GM19043 (cell line): ENCODE measurements around the gene PRKG1.
"Not testable (repeated sequence)": the region's sequence is repeated elsewhere in the genome, so short reads cannot be mapped to it uniquely, and the experiment has no call there.

ENCODE experiments used
- ATAC-seq: cut with Tn5 transposase; IDR thresholded peaks from one replicate; pipeline ENCODE4 v1.9.1; 2021; ENCODE audit warnings: low read depth; ENCODE audit not compliant: unreplicated experiment

The PRKG1 gene

DNA sequence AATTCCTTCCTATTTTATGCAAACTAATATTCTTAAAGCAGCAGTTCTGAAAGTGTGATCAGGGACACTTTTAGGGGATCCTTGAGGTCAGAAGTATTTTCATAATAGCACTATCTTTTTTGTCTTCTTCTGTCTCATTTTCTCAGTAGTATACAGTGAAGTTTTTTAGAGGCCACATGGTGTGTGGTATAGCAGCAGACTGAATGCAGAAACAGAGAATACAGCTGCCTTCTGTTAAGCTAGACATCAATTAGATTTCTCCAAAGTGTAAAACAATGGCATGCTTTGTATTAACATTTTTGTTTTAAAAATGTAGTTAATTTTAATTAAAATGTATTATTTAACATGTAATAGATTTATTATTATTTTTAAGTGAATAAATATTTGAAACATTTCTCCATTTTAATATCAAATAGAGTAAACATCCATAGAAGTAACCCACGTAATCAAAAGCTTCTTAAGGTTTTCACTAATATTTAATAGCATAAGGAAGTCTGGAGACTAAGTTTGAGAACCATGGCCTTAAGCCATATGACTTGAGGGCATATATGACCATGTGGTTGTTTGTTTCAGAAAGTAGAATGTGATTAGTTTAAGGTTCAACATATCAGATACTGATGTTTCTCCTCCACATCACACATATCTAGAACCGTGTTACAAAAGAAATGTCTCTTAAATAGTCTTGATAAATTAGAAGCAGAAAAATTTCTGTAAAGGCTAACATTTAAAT, 94.0 kb downstream of the PRKG1 start:
- no peak for ATAC-seq

DNA sequence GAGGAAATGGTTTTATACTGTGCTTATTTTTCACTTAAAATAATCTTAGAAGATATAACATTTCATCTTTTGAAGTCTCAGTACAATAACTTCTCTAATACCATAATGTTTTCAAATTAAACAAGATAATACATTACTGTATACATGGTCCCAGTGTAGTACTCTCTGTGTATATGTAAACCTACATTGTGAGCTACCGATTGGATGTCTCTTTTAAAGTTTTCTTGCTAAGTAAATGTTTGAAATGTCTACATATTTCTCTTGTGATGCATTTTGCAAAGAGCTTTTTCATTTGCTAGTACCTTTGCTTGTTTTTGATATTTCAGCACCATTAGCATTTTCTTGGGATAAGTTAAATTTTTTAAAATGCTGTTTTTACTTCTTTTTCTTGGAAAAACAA, 94.8 kb downstream of the PRKG1 start:
- ATAC-seq: no peak

DNA sequence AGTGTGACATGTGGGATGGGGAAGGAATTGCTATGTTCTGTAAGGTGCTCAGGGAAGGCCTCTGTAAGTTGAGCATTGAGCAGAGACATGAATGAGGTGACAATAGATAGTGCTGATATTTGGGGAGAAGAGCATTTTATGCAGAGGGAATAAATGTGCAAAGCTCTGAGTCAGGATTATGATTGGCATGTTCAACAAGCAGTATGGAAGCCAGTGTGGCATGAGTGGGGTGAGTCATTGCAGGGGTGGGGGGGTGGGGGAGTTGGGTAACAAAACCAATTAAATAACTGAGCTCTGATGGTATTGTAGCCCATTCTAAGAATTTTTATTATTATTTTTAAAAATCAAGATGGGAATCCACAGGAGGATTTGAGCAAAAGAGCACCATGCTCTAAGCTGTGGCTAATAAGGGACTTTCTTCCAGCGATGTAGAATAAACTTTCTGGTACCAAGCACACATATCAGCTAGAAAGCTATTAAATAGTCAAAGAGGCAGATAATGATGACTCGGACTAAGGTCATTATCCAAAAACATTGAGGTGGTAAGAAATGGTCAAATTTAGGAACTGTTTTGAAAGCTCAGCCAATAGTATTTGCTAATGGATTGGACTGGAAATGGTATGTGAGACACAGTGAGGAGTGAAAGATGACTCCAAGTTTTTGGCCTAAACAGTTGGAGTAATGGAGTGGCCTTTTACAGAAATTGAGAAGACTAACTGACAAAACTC, 96.4 kb downstream of the PRKG1 start:
- no peak for ATAC-seq

DNA sequence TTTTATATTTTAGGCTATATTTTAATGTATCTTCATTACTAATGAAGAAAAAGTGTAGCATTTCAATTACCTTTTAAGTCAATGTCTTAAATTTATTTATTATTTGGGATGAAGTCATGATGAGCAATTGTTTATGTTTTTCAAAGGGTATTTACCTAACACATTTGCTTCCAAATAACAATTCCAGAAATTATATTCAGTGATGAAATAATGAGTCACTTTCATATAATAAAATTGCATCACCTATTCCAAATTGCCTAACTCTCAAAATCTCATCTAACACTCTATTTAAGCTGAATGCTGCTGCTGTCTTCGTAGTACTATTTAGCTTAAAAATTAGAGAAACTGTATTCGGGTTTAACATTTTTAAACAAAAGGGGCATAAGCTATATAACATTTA, 97.7 kb downstream of the PRKG1 start:
- no peak for ATAC-seq

DNA sequence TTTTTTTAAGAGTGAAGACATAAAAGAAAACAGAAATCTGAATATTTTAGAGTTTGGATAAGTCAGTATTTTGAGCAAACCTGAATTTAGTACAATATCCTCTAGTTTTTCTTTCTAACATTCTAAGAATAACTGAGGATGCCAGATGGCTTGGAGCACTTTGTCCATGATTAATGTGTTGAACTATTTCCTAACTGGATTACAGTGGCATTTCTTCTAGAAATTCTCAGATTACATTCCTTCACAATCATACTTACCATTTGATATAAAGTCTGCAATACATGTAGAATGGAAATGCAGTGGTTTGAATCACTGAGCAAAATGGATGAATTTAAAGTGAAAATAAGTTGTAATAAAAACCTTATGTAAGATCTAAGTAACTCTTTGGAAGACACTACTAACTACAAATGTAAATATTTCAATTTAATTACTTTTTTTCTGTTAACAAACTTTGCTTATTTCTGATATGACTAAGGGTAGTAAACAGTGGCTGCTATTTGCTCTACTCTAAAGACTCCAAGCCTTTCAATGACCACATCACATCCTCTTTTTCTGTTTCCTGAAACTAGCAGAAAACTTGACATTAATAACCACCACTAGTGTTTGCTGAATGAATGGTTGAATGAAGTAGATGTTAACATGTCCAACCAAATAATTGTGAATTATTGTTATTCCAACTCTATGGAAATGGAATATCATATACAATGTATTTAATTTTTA, 102.8 kb downstream of the PRKG1 start:
- no peak for ATAC-seq

DNA sequence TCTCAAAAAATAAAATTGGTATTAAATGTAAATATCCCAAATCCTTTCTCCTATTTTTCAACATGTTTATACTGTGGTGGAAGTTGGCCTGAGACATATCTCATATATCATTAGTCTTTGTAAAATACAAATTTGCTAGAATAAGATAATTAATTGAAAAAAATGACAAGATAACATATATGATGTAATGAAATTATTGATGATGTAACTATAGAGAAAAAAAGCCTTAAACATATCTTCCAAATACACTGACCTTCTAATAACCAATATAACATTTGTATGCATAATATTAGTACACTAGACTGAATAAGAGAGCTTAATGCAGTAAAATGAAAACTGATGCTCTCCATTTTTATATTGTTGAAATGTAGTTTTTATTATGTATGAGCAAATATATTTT, 104.3 kb downstream of the PRKG1 start:
- ATAC-seq: no peak

DNA sequence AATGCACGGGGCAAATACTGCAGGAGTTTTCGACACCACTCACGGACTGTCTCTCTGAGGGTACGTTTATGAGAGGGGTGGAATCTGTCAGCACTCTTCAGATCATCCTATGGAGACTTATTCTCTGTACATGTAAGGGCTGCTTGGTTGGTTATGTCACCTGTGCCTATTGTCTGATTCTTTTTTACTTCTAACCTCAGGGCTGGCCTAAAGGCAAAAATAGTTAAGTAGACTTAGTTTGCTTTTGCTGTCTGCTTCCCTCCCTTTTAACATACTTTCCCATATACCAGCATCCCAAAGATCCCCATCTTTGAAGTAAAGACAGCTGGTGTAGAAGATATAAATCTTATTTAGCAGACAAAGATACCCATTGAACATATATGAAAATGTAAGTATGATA, 105.9 kb downstream of the PRKG1 start:
- ATAC-seq: no peak

DNA sequence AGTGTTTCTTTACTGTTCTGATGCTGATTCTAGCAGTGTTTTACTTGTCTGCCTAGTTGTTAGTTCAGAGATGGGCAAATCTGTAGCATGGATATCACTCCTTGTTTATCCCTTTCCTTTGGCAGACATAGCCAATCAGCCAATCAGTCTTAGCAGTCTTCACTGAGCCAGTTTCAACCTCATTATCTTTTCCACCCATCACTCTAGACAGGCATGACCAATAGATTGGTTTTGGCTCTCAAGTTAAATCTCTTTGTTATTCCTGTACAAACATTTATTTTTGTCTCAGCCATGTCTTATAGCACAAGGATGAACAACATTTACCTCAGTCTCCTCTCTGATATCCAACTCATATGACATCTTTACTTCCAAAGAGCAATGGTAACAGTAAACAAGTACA, 109.5 kb downstream of the PRKG1 start:
- no peak for ATAC-seq

DNA sequence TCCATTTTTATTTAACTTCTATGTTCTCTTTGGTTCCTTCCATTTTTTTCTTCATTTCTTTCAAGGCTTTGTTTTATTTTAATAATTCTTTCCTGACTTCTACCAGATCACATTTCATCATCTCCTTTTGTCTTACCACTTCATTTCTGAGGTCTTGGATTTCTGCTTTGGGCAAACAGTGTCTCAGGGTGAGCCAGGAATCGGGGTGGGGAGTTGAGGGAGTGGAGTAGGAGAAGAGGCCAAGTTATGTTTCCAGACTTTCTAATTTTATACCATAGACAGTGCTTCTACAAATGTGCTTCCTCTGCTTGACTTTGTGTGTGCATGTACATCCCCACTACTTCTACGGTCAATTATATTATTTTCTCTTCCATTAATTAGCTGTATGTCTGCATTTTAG, 112.1 kb downstream of the PRKG1 start:
- no peak for ATAC-seq

DNA sequence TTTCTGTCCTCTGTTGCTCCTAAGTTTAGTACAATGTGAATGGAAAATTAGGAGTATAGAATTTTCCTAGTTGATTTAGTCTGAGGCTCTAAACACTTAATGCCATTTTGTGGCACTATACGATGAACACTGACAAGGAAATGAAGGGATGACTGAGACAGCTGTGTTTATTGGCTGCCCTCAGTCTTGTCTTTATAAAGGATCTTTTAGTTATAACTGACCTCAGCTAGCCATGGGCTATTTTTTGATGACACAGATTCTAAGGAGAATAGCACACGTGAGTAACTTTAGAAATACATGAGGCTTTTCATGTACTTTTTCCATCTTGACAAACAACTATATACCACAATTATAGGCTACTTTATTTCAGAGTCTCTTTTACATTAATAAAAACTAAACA, 113.7 kb downstream of the PRKG1 start:
- ATAC-seq: no peak

DNA sequence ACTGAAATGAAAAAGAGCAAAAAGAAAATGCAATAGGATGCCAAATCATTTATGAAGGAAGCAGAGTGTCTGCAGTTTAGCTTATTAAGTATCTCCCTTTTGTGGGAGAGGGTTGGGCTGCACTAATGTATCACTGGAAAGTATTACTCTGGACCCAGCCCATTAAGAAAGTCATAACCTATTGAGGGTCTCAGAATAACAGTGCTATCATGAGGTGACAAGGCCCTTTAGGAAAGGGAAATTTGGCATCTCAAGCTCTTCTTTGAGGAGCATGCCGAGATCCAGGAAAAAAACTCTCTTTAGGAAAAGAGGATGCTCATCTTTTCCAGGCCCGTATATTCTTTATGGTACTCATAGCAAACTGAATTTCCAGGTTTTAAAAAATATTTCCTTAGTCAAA, 114.6 kb downstream of the PRKG1 start:
- ATAC-seq: no peak

DNA sequence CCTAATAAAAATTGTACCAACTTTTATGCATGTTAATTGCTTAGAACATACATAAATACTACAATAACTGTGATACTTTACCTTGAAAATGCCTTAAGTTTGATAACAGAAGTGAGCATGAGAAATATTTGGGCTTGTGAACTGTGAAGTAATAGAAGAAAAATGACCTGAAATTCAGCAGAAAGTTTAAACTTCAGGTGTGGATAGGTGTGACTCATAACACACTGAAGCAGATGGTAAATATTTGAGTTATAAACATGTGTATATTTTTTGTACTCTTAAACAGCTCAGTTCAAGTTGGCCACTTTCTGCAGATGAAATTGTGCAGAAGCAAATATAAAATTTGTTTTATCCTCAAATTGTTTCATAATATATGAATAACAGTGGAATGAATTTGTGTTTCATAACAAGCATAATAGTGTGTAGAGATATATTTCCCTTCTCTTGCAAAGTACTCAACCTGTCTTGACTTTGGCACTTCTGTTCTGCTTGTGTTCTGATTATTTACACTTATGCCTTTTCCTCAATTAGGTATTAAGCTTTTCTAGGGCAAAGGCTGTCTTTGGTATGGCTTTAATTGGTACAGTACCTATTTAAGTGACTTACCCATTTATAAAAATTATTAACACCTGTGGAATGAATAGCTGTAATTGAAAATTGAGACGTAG, 122.4 kb downstream of the PRKG1 start:
- no peak for ATAC-seq

DNA sequence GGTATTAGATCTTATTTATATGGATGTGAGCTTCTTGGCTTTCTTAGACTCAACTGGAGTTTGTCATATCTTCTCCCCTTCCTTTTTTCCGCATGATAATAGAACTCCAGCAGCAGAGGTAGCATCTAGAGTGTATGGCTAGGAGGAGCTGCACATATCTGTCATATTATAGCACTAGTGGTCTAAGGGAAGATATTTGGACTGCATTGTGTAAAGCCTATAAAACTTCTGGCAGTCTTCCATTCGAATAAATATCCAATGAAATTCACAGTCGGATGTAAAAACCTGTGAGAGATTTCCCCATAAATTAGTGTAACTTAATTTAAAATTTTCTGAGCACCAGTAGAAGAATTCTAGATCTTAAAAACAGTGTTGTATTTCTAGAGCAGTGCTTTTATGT, 123.9 kb downstream of the PRKG1 start:
- ATAC-seq: no peak

DNA sequence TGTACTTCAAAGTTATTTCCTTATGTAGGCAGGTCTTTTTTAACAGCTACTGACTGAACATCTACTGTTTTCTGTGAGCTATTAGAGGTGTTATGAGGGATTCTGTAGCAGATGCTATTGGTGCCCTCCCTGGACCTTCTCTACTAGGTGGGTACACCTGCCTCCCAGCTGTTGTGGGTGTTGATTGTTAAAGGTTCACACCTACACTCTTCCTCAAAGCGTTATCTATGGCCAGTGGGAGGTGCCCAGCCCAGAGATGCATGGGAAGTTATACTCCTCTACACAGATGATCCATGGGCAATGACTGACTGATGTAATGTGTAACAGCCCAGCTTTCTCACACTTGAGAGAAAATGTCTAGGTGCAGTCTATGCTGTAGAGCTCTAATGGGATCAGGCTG, 127.7 kb downstream of the PRKG1 start:
- no peak for ATAC-seq

DNA sequence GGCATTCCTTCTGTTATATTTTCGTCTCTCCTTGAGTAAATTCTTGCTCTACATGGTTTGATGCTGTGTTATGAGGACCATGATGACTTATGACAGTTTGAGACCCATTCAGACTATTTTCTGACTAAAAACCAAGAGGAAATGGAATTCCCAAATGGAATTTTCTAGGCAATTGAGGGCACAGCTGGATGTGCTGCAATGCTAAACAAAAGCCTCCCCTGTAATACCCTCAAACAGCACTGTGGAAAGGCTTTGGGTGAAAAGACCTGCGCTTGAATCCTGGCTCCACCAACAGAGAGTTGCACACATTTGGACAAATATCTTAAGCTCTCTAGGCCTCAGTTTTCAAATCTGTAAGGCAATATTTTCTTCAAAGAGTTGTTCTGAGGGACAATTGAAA, 129.1 kb downstream of the PRKG1 start:
- ATAC-seq: no peak

DNA sequence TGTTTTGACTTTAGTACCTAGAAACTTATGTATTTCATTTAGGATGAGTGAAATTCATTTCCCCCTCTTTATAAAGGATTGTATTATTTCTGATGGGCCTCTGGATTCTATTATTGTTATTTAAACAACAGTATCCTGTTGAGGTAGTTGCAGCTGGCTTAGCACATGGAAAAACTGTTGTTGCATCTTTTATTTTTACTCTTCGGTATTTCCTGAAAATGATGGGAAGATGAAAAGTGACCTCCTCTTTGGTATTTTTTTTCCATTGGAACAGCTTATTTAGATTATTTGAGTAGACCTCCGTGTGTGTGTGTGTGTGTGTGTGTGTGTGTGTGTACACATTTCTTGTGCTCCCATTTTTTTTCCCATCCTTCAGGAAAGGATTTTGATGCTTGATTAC, 129.8 kb downstream of the PRKG1 start:
- no peak for ATAC-seq

DNA sequence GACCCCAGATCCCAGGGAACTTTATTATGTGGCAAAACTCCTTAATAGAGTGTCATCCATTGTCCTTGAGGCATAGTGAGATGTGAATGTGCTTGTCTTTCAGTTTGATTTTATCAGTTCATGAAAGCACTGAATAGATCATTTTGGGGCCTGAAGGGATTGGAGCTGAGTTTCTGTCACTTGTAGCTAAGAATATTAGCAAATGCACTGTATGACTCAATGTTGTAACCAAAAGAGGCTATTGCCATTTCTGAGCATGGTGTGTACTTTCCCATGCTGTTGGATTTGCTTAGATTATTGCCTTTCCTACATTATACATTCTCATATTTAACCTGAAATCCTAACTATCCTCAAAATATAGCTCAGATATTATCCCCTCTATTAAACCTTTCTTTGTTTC, 130.4 kb downstream of the PRKG1 start:
- ATAC-seq: no peak

DNA sequence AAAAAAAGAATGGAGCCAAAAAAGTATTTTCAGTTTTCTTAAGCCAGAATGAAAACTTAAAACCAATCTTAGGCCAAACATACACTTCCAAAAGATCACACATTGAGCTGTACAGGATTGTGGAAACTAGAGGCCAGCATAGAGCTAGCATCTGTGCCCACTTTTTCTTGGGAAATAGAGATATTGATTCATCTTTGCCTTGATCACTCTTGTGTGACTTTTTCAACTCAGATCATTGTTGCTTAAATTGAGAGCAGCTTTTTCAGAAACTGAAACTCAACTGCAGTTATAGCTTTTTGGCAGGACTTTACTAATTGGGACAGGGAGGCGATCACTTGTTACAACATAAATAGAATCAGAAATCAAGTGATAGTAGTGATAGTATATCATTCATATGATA, 132.2 kb downstream of the PRKG1 start:
- no peak for ATAC-seq

DNA sequence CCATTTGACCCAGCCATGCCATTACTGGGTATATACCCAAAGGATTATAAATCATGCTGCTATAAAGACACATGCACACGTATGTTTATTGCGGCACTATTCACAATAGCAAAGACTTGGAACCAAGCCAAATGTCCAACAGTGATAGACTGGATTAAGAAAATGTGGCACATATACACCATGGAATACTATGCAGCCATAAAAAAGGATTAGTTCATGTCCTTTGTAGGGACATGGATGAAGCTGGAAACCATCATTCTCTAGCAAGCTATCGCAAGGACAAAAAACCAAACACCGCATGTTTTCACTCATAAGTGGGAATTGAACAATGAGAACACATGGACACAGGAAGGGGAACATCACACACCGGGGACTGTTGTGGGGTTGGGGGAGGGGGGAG, 138.7 kb downstream of the PRKG1 start:
- not testable (repeated sequence) for ATAC-seq

DNA sequence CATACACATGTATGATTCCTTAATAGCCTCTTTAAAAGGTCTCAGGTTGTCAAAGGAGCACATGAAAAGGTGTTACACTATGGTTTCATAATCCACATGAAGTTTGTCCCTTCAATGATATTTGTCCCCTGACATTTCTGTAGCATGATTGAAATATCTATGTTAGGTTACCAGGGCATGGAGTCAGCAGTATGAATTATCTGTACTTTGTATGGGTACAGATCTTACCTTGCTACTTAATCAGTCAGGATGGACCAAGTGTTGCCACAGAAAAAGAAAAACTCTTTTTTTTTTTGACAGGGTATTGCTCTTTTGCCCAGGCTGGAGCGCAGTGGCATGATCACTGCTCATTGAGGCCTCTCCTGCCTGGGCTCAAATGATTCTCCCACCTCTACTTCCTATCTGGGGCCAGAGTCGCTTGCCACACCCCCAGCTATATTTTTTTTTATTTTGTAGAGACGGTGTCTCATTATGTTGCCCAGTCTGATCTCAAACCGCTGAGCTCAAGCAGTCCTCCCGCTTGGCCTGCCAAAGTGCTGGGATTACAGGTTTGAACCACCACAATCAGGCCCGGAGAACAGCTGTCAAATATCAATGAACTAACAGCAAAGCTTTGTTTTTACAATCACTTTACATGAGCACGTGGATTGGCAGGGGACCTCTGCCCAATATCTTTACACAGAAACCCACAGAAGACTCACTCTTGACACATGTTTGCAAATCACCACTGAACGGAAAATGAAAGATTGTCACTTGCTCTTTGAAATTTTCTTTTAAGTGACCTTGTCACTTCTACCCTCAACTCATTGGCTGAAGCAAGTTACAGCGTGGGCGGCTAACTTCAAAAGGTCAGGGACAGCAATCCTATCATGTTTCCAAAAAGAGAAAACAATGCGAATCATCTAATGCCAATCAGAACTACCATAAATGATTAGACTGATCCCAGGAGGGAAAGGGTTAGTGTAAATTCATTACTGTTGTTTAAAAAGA, 140.2 kb downstream of the PRKG1 start:
- no peak for ATAC-seq
